Measurements from ENCODE around the gene USP20. TPM values are rescaled to one million over a fixed set of nuclear protein-coding genes. Genes with fewer than 3 reads are reported as not detected.

The USP20 gene
- total and polyA plus RNA-seq, 2 donors (not counting 3 experiments of a cell fraction or from before 2014, with no cell fraction given) = 13.4 to 25.9 TPM

GRCh38 chr9:129852579-129852978, 17.3 kb downstream of the USP20 start:
- Histone ChIP-seq H3K27me3 (ENCODE audit: control insufficient read depth in 2 of 2, insufficient read depth in 2 of 2, low read length in 2 of 2) (no peaks in the 10 kb centered on the region), H3K36me3 (ENCODE audit: control insufficient read depth in 2 of 2, extremely low read depth in 1 of 2, insufficient read depth in 2 of 2, low read length in 2 of 2) (peaks cover 2 to 28% of the 10 kb centered on the region in 2 experiments), H4K20me1 (replicated peaks; ENCODE audit: control insufficient read depth, extremely low read depth, insufficient read depth, low read length) (no peaks in the 10 kb centered on the region), H3K79me2 (ENCODE audit: control insufficient read depth, insufficient read depth, low read length) (no peaks in the 10 kb centered on the region), H3K27ac (ENCODE audit: insufficient read depth, low read depth, low read length) (no peak overlapping the region), H3K4me3 (replicated peaks in 1 of 3; ENCODE audit: insufficient read depth in 1 of 3, low read depth in 1 of 3, low read length in 3 of 3) (no peak overlapping the region), H2AFZ (ENCODE audit: low read depth, low read length) (no peak overlapping the region), H3K9me3 (replicated peaks; ENCODE audit: control insufficient read depth, insufficient read depth, low read length) (no peaks in the 10 kb centered on the region), H3K4me2 (ENCODE audit: insufficient read depth, low read length) (no peak overlapping the region), H3K9ac (replicated peaks; ENCODE audit: extremely low read depth, insufficient read depth, low read length) (no peak overlapping the region), H3K4me1 (ENCODE audit: control insufficient read depth, extremely low read depth, insufficient read depth, low read length) (peaks cover 2% of the 10 kb centered on the region), H3K9me1 (replicated peaks; ENCODE audit: control insufficient read depth, extremely low read depth, insufficient read depth, low read length) (no peaks in the 10 kb centered on the region)
- FAIRE-seq = no peak
- intact Hi-C loops (cut with micrococcal nuclease) = no loop called here
- POLR2A ChIA-PET = no interaction called here
- dilution Hi-C loops (cut with MboI; ENCODE audit: extremely low pct_ligation_motif_present, low sequenced_read_pairs) = no loop called here
- DNase-seq (ENCODE audit: low read depth, low spot score) = no peak
- TF ChIP-seq MAX (IDR thresholded peaks at IDR 0.05; ENCODE audit: insufficient read depth, insufficient read length) (no peak), MYC (IDR thresholded peaks at IDR 0.05; ENCODE audit: low read depth, low read length) (no peak), CTCF (IDR thresholded peaks at IDR 0.05; ENCODE audit: extremely low read depth in 1 of 2, insufficient read depth in 1 of 2, low read depth in 1 of 2, low read length in 2 of 2) (no peak), JUN (IDR thresholded peaks at IDR 0.05; ENCODE audit: borderline replicate concordance, insufficient read depth, insufficient read length, low read depth) (no peak), FOS (IDR thresholded peaks at IDR 0.05; ENCODE audit: borderline replicate concordance, insufficient read depth, low read length) (no peak), GATA2 (IDR thresholded peaks at IDR 0.05; ENCODE audit: insufficient read depth, insufficient read length, low read depth, low read length) (no peak), EZH2 (IDR thresholded peaks at IDR 0.05; ENCODE audit: borderline replicate concordance, low read depth, low read length, severe bottlenecking) (no peak), POLR2A (IDR thresholded peaks at IDR 0.05; ENCODE audit: low read depth, low read length) (no peak), POLR2AphosphoS5 (IDR thresholded peaks at IDR 0.05; ENCODE audit: insufficient read depth, low read depth, low read length) (no peak)
- no TSS peak for BruUV-seq (replicated peaks)
- CTCF ChIA-PET = no interaction called here
